WTC11 (cell line): Measurements from ENCODE around the gene BOD1. TPM values are rescaled to one million over a fixed set of nuclear protein-coding genes. Genes with fewer than 3 reads are reported as not detected.

Source experiments
- ATAC-seq: fragments of 200-7000 bp; cut with Tn5 transposase; 2 replicates; pipeline ENCODE4 v1.10.0; 2021; ENCODE audit warnings: mild to moderate bottlenecking, moderate library complexity
- CTCF ChIA-PET: fragments of 300-600 bp; sonication (Branson Sonifier 250); formaldehyde crosslinking; loops from one replicate; lab custom pipeline; 2021; ENCODE audit warnings: antibody characterized with exemption; lab: Charles Lee
- POLR2A ChIA-PET: fragments of 350-600 bp; sonication (Branson Sonifier 250); formaldehyde crosslinking; loops from one replicate; lab custom pipeline; 2021; ENCODE audit warnings: antibody characterized with exemption; lab: Charles Lee
- DNase-seq: peaks from one replicate; pipeline ENCODE4 v3.0.0; 2021; ENCODE audit warnings: low spot score
- H3K27ac Mint-ChIP-seq: 2 replicates; pipeline ENCODE4 v1.8.0; 2021; ENCODE audit warnings: mixed read lengths
- H3K27me3 Mint-ChIP-seq: 2 replicates; pipeline ENCODE4 v1.8.0; 2021; ENCODE audit warnings: low read depth, mild to moderate bottlenecking, moderate library complexity, mixed read lengths
- H3K36me3 Mint-ChIP-seq: 2 replicates; pipeline ENCODE4 v1.8.0; 2021; ENCODE audit warnings: mixed read lengths
- H3K4me1 Mint-ChIP-seq: 2 replicates; pipeline ENCODE4 v1.8.0; 2022; ENCODE audit warnings: mixed read lengths
- H3K4me3 Mint-ChIP-seq: 2 replicates; pipeline ENCODE4 v1.8.0; 2021; ENCODE audit warnings: mild to moderate bottlenecking, moderate library complexity, mixed read lengths
- H3K9me3 Mint-ChIP-seq: 2 replicates; pipeline ENCODE4 v1.8.0; 2021; ENCODE audit warnings: mixed read lengths
- CREM ChIP-seq: sonication (generic); formaldehyde crosslinking; IDR thresholded peaks from 2 replicates; pipeline ENCODE4 v1.8.1; 2022; ENCODE audit warnings: mild to moderate bottlenecking, missing genetic modification reagents, moderate library complexity
- ELF4 ChIP-seq: sonication (generic); formaldehyde crosslinking; IDR thresholded peaks from 2 replicates; pipeline ENCODE4 v1.8.1; 2022; ENCODE audit warnings: low read depth, mild to moderate bottlenecking, moderate library complexity, missing genetic modification reagents
- EMX1 ChIP-seq: fragments of 250-450 bp; sonication (Bioruptor Pico); IDR thresholded peaks from 2 replicates; pipeline ENCODE4 v1.8.0; 2021; ENCODE audit warnings: mild to moderate bottlenecking
- GABPB1 ChIP-seq: sonication (generic); formaldehyde crosslinking; IDR thresholded peaks from 2 replicates; pipeline ENCODE4 v1.8.1; 2023; ENCODE audit warnings: mild to moderate bottlenecking, missing genetic modification reagents
- GTF2I ChIP-seq: fragments of 250-450 bp; sonication (Bioruptor Pico); conservative IDR thresholded peaks from 2 replicates; pipeline ENCODE4 v1.4.0; 2021; ENCODE audit warnings: mild to moderate bottlenecking
- NFATC4 ChIP-seq: fragments of 250-450 bp; sonication (Bioruptor Pico); IDR thresholded peaks from 2 replicates; pipeline ENCODE4 v1.9.0; 2021; ENCODE audit warnings: mild to moderate bottlenecking
- NR1H2 ChIP-seq: sonication (generic); formaldehyde crosslinking; IDR thresholded peaks from 2 replicates; pipeline ENCODE4 v1.9.0; 2021; ENCODE audit warnings: mild to moderate bottlenecking, moderate library complexity, missing genetic modification reagents
- NR2C2 ChIP-seq: sonication (generic); formaldehyde crosslinking; IDR thresholded peaks from 2 replicates; pipeline ENCODE4 v1.8.0; 2022; ENCODE audit warnings: mild to moderate bottlenecking, missing genetic modification reagents
- OVOL2 ChIP-seq: fragments of 250-450 bp; sonication (Bioruptor Pico); IDR thresholded peaks from 2 replicates; pipeline ENCODE4 v1.9.0; 2021; ENCODE audit warnings: mild to moderate bottlenecking, borderline replicate concordance
- SOX15 ChIP-seq: fragments of 250-450 bp; sonication (Bioruptor Pico); IDR thresholded peaks from 2 replicates; pipeline ENCODE4 v1.9.0; 2021; ENCODE audit warnings: mild to moderate bottlenecking
- ZNF317 ChIP-seq: sonication (generic); formaldehyde crosslinking; IDR thresholded peaks from 2 replicates; pipeline ENCODE4 v1.8.1; 2023; ENCODE audit warnings: low read depth, mild to moderate bottlenecking, moderate library complexity, missing genetic modification reagents, borderline replicate concordance
- total RNA-seq: library from RNA; stranded (reverse); gene quantifications from 3 replicates; pipeline ENCODE4 v1.2.3, GENCODE V29; 2021
- TF ChIP-seq, protein P1 (sequence below): sonication (generic); formaldehyde crosslinking; IDR thresholded peaks from 2 replicates; pipeline ENCODE4 v1.8.0; 2022; ENCODE audit warnings: mild to moderate bottlenecking, missing genetic modification reagents
- TF ChIP-seq, protein P2 (sequence below): fragments of 250-450 bp; sonication (Bioruptor Pico); IDR thresholded peaks from 2 replicates; pipeline ENCODE4 v1.8.0; 2021; ENCODE audit warnings: mild to moderate bottlenecking
- TF ChIP-seq, protein P3 (sequence below): sonication (generic); formaldehyde crosslinking; IDR thresholded peaks from 2 replicates; pipeline ENCODE4 v1.8.1; 2023; ENCODE audit warnings: mild to moderate bottlenecking, missing genetic modification reagents
- TF ChIP-seq, protein P4 (sequence below): sonication (generic); formaldehyde crosslinking; IDR thresholded peaks from 2 replicates; pipeline ENCODE4 v1.8.1; 2023; ENCODE audit warnings: mild to moderate bottlenecking, missing genetic modification reagents, borderline replicate concordance
- TF ChIP-seq, protein P5 (sequence below): sonication (generic); formaldehyde crosslinking; IDR thresholded peaks from 2 replicates; pipeline ENCODE4 v1.8.1; 2023; ENCODE audit warnings: mild to moderate bottlenecking, missing genetic modification reagents, moderate library complexity
- TF ChIP-seq, protein P6 (sequence below): sonication (generic); formaldehyde crosslinking; IDR thresholded peaks from 2 replicates; pipeline ENCODE4 v1.8.1; 2023; ENCODE audit warnings: mild to moderate bottlenecking, missing genetic modification reagents
- TF ChIP-seq, protein P7 (sequence below): sonication (generic); formaldehyde crosslinking; IDR thresholded peaks from 2 replicates; pipeline ENCODE4 v1.8.0; 2022; ENCODE audit warnings: mild to moderate bottlenecking, missing genetic modification reagents

The BOD1 gene
- total RNA-seq, 1 experiment from 2014 or later = 120 TPM

DNA sequence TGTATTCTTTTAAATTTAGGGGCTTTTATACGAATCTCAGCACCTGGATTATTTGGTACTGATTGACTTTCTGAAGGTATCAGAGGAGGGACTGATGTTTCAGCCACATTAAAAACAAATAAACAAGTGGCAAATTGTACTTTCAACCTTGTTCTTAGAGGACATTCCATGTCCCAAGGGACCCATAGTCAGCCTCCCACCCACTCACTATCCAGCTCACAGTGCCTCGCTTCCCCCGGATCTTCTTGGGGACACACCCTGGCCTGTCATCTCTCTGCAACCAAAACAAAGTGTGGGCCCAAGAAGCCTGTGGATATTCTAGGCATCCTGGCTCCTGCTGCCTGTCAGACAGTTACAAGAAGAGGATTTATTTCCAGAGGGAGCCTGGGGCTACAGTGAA, 8.8 kb upstream of the BOD1 start:
- H3K27ac Mint-ChIP-seq = no peak overlapping the region
- CTCF ChIA-PET = interaction anchor here (0.8 to 1.4 kb wide), 3 partner anchors 105 to 359 kb away, joined by 3 to 4 read pairs (median 3); no protein-coding TSS in a partner anchor
- no peak for DNase-seq
- H3K27me3 Mint-ChIP-seq = no peaks in the 10 kb centered on the region
- TF ChIP-seq CREM = no peak
- no peak for TF ChIP-seq GABPB1 (CRISPR knock-in tag)
- TF ChIP-seq, protein P1, sequence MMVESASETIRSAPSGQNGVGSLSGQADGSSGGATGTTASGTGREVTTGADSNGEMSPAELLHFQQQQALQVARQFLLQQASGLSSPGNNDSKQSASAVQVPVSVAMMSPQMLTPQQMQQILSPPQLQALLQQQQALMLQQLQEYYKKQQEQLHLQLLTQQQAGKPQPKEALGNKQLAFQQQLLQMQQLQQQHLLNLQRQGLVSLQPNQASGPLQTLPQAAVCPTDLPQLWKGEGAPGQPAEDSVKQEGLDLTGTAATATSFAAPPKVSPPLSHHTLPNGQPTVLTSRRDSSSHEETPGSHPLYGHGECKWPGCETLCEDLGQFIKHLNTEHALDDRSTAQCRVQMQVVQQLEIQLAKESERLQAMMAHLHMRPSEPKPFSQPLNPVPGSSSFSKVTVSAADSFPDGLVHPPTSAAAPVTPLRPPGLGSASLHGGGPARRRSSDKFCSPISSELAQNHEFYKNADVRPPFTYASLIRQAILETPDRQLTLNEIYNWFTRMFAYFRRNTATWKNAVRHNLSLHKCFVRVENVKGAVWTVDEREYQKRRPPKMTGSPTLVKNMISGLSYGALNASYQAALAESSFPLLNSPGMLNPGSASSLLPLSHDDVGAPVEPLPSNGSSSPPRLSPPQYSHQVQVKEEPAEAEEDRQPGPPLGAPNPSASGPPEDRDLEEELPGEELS (CRISPR knock-in tag) = no peak
- TF ChIP-seq, protein P2, sequence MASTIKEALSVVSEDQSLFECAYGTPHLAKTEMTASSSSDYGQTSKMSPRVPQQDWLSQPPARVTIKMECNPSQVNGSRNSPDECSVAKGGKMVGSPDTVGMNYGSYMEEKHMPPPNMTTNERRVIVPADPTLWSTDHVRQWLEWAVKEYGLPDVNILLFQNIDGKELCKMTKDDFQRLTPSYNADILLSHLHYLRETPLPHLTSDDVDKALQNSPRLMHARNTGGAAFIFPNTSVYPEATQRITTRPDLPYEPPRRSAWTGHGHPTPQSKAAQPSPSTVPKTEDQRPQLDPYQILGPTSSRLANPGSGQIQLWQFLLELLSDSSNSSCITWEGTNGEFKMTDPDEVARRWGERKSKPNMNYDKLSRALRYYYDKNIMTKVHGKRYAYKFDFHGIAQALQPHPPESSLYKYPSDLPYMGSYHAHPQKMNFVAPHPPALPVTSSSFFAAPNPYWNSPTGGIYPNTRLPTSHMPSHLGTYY (CRISPR knock-in tag) = no peak
- TF ChIP-seq, protein P3, sequence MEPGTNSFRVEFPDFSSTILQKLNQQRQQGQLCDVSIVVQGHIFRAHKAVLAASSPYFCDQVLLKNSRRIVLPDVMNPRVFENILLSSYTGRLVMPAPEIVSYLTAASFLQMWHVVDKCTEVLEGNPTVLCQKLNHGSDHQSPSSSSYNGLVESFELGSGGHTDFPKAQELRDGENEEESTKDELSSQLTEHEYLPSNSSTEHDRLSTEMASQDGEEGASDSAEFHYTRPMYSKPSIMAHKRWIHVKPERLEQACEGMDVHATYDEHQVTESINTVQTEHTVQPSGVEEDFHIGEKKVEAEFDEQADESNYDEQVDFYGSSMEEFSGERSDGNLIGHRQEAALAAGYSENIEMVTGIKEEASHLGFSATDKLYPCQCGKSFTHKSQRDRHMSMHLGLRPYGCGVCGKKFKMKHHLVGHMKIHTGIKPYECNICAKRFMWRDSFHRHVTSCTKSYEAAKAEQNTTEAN (CRISPR knock-in tag) = no peak
- TF ChIP-seq, protein P4, sequence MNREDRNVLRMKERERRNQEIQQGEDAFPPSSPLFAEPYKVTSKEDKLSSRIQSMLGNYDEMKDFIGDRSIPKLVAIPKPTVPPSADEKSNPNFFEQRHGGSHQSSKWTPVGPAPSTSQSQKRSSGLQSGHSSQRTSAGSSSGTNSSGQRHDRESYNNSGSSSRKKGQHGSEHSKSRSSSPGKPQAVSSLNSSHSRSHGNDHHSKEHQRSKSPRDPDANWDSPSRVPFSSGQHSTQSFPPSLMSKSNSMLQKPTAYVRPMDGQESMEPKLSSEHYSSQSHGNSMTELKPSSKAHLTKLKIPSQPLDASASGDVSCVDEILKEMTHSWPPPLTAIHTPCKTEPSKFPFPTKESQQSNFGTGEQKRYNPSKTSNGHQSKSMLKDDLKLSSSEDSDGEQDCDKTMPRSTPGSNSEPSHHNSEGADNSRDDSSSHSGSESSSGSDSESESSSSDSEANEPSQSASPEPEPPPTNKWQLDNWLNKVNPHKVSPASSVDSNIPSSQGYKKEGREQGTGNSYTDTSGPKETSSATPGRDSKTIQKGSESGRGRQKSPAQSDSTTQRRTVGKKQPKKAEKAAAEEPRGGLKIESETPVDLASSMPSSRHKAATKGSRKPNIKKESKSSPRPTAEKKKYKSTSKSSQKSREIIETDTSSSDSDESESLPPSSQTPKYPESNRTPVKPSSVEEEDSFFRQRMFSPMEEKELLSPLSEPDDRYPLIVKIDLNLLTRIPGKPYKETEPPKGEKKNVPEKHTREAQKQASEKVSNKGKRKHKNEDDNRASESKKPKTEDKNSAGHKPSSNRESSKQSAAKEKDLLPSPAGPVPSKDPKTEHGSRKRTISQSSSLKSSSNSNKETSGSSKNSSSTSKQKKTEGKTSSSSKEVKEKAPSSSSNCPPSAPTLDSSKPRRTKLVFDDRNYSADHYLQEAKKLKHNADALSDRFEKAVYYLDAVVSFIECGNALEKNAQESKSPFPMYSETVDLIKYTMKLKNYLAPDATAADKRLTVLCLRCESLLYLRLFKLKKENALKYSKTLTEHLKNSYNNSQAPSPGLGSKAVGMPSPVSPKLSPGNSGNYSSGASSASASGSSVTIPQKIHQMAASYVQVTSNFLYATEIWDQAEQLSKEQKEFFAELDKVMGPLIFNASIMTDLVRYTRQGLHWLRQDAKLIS (CRISPR knock-in tag) = no peak
- TF ChIP-seq NR1H2 = no peak
- TF ChIP-seq EMX1 (CRISPR knock-in tag) = no peak
- TF ChIP-seq GTF2I (CRISPR knock-in tag) = no peak
- no peak for TF ChIP-seq OVOL2 (CRISPR knock-in tag)
- TF ChIP-seq NFATC4 = no peak
- no peak for TF ChIP-seq ZNF317 (CRISPR knock-in tag)
- no peak for TF ChIP-seq NR2C2
- TF ChIP-seq, protein P5, sequence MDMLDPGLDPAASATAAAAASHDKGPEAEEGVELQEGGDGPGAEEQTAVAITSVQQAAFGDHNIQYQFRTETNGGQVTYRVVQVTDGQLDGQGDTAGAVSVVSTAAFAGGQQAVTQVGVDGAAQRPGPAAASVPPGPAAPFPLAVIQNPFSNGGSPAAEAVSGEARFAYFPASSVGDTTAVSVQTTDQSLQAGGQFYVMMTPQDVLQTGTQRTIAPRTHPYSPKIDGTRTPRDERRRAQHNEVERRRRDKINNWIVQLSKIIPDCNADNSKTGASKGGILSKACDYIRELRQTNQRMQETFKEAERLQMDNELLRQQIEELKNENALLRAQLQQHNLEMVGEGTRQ = no peak
- TF ChIP-seq, protein P6, sequence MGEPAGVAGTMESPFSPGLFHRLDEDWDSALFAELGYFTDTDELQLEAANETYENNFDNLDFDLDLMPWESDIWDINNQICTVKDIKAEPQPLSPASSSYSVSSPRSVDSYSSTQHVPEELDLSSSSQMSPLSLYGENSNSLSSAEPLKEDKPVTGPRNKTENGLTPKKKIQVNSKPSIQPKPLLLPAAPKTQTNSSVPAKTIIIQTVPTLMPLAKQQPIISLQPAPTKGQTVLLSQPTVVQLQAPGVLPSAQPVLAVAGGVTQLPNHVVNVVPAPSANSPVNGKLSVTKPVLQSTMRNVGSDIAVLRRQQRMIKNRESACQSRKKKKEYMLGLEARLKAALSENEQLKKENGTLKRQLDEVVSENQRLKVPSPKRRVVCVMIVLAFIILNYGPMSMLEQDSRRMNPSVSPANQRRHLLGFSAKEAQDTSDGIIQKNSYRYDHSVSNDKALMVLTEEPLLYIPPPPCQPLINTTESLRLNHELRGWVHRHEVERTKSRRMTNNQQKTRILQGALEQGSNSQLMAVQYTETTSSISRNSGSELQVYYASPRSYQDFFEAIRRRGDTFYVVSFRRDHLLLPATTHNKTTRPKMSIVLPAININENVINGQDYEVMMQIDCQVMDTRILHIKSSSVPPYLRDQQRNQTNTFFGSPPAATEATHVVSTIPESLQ (CRISPR knock-in tag) = no peak
- TF ChIP-seq SOX15 (CRISPR knock-in tag) = no peak
- TF ChIP-seq ELF4 (CRISPR knock-in tag) = no peak
- TF ChIP-seq, protein P7, sequence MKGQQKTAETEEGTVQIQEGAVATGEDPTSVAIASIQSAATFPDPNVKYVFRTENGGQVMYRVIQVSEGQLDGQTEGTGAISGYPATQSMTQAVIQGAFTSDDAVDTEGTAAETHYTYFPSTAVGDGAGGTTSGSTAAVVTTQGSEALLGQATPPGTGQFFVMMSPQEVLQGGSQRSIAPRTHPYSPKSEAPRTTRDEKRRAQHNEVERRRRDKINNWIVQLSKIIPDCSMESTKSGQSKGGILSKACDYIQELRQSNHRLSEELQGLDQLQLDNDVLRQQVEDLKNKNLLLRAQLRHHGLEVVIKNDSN = no peak
- TF ChIP-seq, all 79 proteins: peak for 0
- Mint-ChIP-seq H3K9me3 (no peaks in the 10 kb centered on the region), H3K36me3 (no peaks in the 10 kb centered on the region), H3K4me3 (no peak overlapping the region), H3K4me1 (peaks cover 57% of the 10 kb centered on the region)
- no peak for ATAC-seq
- POLR2A ChIA-PET = no interaction called here
